Measurements from ENCODE around the gene LTBP1. TPM values are rescaled to one million over a fixed set of nuclear protein-coding genes. Genes with fewer than 3 reads are reported as not detected.
A peak's percentile ranks its signal among the peaks of the same experiment; 100 is the strongest.

LTBP1 gene
- total RNA-seq, 4 donors from 2014 or later, result 5.1 to 12.9 (median 10.7) TPM

GRCh38 chr2:33391529-33392255 lies 444.9 kb downstream of the LTBP1 start:
- no peak for DNase-seq
- H3K27me3 ChIP-seq, result no peaks in the 10 kb centered on the region
- WGBS, 2 donors, result 76 to 78% methylated on average over 5 of the region's 5 CpGs
- H3K36me3 ChIP-seq, result no peaks in the 10 kb centered on the region
- intact Hi-C loops (cut with DNase I), result no loop called here
- H3K4me3 ChIP-seq (replicated peaks in 1 of 3), result no peak overlapping the region
- no peak for TF ChIP-seq CTCF (IDR thresholded peaks at IDR 0.05)
- TF ChIP-seq POLR2A (IDR thresholded peaks at IDR 0.05), result no peak
- H3K9me3 ChIP-seq, result no peaks in the 10 kb centered on the region
- no peaks in the 10 kb centered on the region for H3K4me1 ChIP-seq
- no peak overlapping the region for H3K27ac ChIP-seq

- no peak overlapping the region for H3K4me3 ChIP-seq (replicated peaks in 1 of 3)
- no peaks in the 10 kb centered on the region for H3K9me3 ChIP-seq
- H3K36me3 ChIP-seq, result no peaks in the 10 kb centered on the region
- no peak for DNase-seq
- H3K27ac ChIP-seq, result no peak overlapping the region
- intact Hi-C loops (cut with DNase I), result no loop called here
- H3K4me1 ChIP-seq, result no peaks in the 10 kb centered on the region
- 95 to 97% methylated on average over 4 of the region's 4 CpGs for WGBS, 2 donors
- no peaks in the 10 kb centered on the region for H3K27me3 ChIP-seq
- TF ChIP-seq CTCF (IDR thresholded peaks at IDR 0.05) (no peak), POLR2A (IDR thresholded peaks at IDR 0.05) (no peak)
Observed at GRCh38 chr2:33392366-33392765, 445.6 kb downstream of the LTBP1 start.

- H3K9me3 ChIP-seq, result no peaks in the 10 kb centered on the region
- no peaks in the 10 kb centered on the region for H3K4me1 ChIP-seq
- no peak overlapping the region for H3K4me3 ChIP-seq (replicated peaks in 1 of 3)
- no peak overlapping the region for H3K27ac ChIP-seq
- DNase-seq, result no peak
- WGBS, 2 donors, result 95 to 96% methylated on average over 3 of the region's 3 CpGs
- H3K27me3 ChIP-seq, result no peaks in the 10 kb centered on the region
- intact Hi-C loops (cut with DNase I), result no loop called here
- no peak for TF ChIP-seq CTCF (IDR thresholded peaks at IDR 0.05)
- no peak for TF ChIP-seq POLR2A (IDR thresholded peaks at IDR 0.05)
- H3K36me3 ChIP-seq, result no peaks in the 10 kb centered on the region
Observed at GRCh38 chr2:33395034-33395433, 448.3 kb downstream of the LTBP1 start.

GRCh38 chr2:33395655-33396249 lies 449.0 kb downstream of the LTBP1 start:
- Histone ChIP-seq H3K4me3 (replicated peaks in 1 of 3) (no peak overlapping the region), H3K9me3 (no peaks in the 10 kb centered on the region), H3K36me3 (no peaks in the 10 kb centered on the region), H3K27ac (no peak overlapping the region), H3K27me3 (no peaks in the 10 kb centered on the region), H3K4me1 (no peaks in the 10 kb centered on the region)
- intact Hi-C loops (cut with DNase I), result no loop called here
- peak in 1 of 2 donors; percentile 33 for DNase-seq
- TF ChIP-seq CTCF (IDR thresholded peaks at IDR 0.05) (peak in 5 of 6 experiments; percentile 13 to 44 (median 25)), POLR2A (IDR thresholded peaks at IDR 0.05) (no peak)

- intact Hi-C loops (cut with DNase I), result no loop called here
- DNase-seq, result no peak
- Histone ChIP-seq H3K27me3 (no peaks in the 10 kb centered on the region), H3K4me3 (replicated peaks in 1 of 3) (no peak overlapping the region), H3K9me3 (no peaks in the 10 kb centered on the region), H3K27ac (no peak overlapping the region), H3K36me3 (no peaks in the 10 kb centered on the region), H3K4me1 (no peaks in the 10 kb centered on the region)
- 91 to 92% methylated on average over 5 of the region's 5 CpGs for WGBS, 2 donors
- no peak for TF ChIP-seq POLR2A (IDR thresholded peaks at IDR 0.05)
- TF ChIP-seq CTCF (IDR thresholded peaks at IDR 0.05), result no peak
Observed at GRCh38 chr2:33404321-33404720, 457.6 kb downstream of the LTBP1 start.
